B cell (primary cell): ENCODE results near the gene ITIH1.

Source experiments
- CTCF ChIP-seq: fragments of 200-600 bp; IDR thresholded peaks from one replicate; pipeline ENCODE4 v1.8.0; 2022; ENCODE audit warnings: antibody characterized with exemption, mild to moderate bottlenecking
- EZH2 ChIP-seq: IDR thresholded peaks from 2 replicates; pipeline ENCODE4 v1.6.1; 2012; ENCODE audit warnings: borderline replicate concordance, low read depth, mild to moderate bottlenecking, moderate library complexity, low read length; ENCODE audit not compliant: insufficient read depth, poor library complexity, severe bottlenecking

- TF ChIP-seq CTCF (no peak), EZH2 (no peak)
Measured at GRCh38 chr3:52730681-52731080, 46.7 kb upstream of the ITIH1 start.
